Activated CD4-positive, alpha-beta T cell treated with anti-CD3 and anti-CD28 coated beads, Interleukin-2, amount 10 ng/mL, durations not matched to agents 7 days and 5 days (primary cell): ENCODE data around the gene HGFAC. TPM values are rescaled to one million over a fixed set of nuclear protein-coding genes. Genes with fewer than 3 reads are reported as not detected.

Experiments used
- CTCF ChIA-PET: fragments of 350-600 bp; sonication (Branson Sonifier 250); formaldehyde crosslinking; loops from one replicate; lab custom pipeline; 2021; ENCODE audit warnings: antibody characterized with exemption; lab: Charles Lee
- POLR2A ChIA-PET: fragments of 350-600 bp; sonication (Branson Sonifier 250); formaldehyde crosslinking; loops from one replicate; lab custom pipeline; 2021; ENCODE audit warnings: antibody characterized with exemption; lab: Charles Lee
- DNase-seq: peaks from one replicate; pipeline ENCODE4 v3.0.0-alpha.2; 2020
- H3K27ac Mint-ChIP-seq: one replicate; pipeline ENCODE4 v1.8.0; 2021; ENCODE audit warnings: mild to moderate bottlenecking, moderate library complexity, mixed read lengths
- H3K27me3 Mint-ChIP-seq: one replicate; pipeline ENCODE4 v1.8.0; 2021; ENCODE audit warnings: mixed read lengths
- H3K36me3 Mint-ChIP-seq: one replicate; pipeline ENCODE4 v1.8.0; 2021; ENCODE audit warnings: low read depth, mixed read lengths
- H3K4me1 Mint-ChIP-seq: one replicate; pipeline ENCODE4 v1.8.0; 2021; ENCODE audit warnings: mixed read lengths
- H3K4me3 Mint-ChIP-seq: one replicate; pipeline ENCODE4 v1.8.0; 2021; ENCODE audit warnings: mild to moderate bottlenecking, moderate library complexity, mixed read lengths
- H3K9me3 Mint-ChIP-seq: one replicate; pipeline ENCODE4 v1.8.0; 2021; ENCODE audit warnings: mixed read lengths
- total RNA-seq, 2 experiments: library from RNA; stranded (reverse); gene quantifications; one replicate each; pipeline ENCODE4 v1.2.3, GENCODE V29; 2021

Gene HGFAC
- total RNA-seq, 2 experiments from 2014 or later = 0.10 TPM; not detected in 1

GRCh38 chr4:3422808-3423297 lies 18.9 kb upstream of the HGFAC start:
- no peaks in the 10 kb centered on the region for H3K27me3 Mint-ChIP-seq
- no peaks in the 10 kb centered on the region for H3K36me3 Mint-ChIP-seq
- no peaks in the 10 kb centered on the region for H3K9me3 Mint-ChIP-seq
- ChIA-PET POLR2A (no interaction called here), CTCF (no interaction called here)
- no peak for DNase-seq
- H3K4me3 Mint-ChIP-seq = no peak overlapping the region
- H3K27ac Mint-ChIP-seq = no peak overlapping the region
- H3K4me1 Mint-ChIP-seq = no peaks in the 10 kb centered on the region

DNA sequence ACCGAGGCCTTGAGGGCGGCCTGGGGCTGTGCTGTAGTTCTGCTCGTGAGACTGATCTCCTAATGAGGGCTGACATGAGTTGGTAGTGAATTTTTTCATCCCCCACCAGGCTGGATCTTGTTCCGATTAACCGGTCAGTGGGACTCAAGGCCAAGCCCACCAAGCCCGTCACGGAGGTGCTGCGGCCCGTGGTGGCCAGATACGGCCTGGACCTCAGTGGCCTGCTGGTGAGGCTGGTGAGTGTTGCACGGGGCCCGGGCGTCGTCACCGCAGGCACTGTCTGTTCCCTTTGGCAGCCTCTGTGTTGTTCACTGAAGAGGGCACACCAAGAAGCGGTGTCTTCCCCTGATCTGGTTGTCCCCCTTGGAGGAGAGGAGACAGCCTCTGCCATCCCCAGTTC lies 18.4 kb upstream of the HGFAC start:
- Mint-ChIP-seq H3K27ac (no peak overlapping the region), H3K4me3 (no peak overlapping the region), H3K27me3 (no peaks in the 10 kb centered on the region), H3K9me3 (no peaks in the 10 kb centered on the region), H3K4me1 (no peaks in the 10 kb centered on the region), H3K36me3 (no peaks in the 10 kb centered on the region)
- DNase-seq = no peak
- ChIA-PET CTCF (no interaction called here), POLR2A (no interaction called here)

GRCh38 chr4:3423952-3424351 lies 17.8 kb upstream of the HGFAC start:
- Mint-ChIP-seq H3K4me3 (no peak overlapping the region), H3K27me3 (no peaks in the 10 kb centered on the region), H3K36me3 (no peaks in the 10 kb centered on the region), H3K27ac (no peak overlapping the region), H3K4me1 (no peaks in the 10 kb centered on the region), H3K9me3 (no peaks in the 10 kb centered on the region)
- ChIA-PET POLR2A (no interaction called here), CTCF (no interaction called here)
- no peak for DNase-seq

- Mint-ChIP-seq H3K27me3 (no peaks in the 10 kb centered on the region), H3K36me3 (no peaks in the 10 kb centered on the region), H3K27ac (no peak overlapping the region), H3K4me3 (no peak overlapping the region), H3K4me1 (no peaks in the 10 kb centered on the region), H3K9me3 (no peaks in the 10 kb centered on the region)
- no peak for DNase-seq
- ChIA-PET POLR2A (no interaction called here), CTCF (no interaction called here)
Observed at GRCh38 chr4:3424522-3425095, 17.2 kb upstream of the HGFAC start.

GRCh38 chr4:3426465-3427133 lies 15.2 kb upstream of the HGFAC start:
- POLR2A ChIA-PET = no interaction called here
- Mint-ChIP-seq H3K27me3 (no peaks in the 10 kb centered on the region), H3K4me3 (no peak overlapping the region), H3K4me1 (no peaks in the 10 kb centered on the region), H3K27ac (no peak overlapping the region), H3K9me3 (no peaks in the 10 kb centered on the region), H3K36me3 (no peaks in the 10 kb centered on the region)
- CTCF ChIA-PET = no interaction called here
- DNase-seq = no peak

DNA sequence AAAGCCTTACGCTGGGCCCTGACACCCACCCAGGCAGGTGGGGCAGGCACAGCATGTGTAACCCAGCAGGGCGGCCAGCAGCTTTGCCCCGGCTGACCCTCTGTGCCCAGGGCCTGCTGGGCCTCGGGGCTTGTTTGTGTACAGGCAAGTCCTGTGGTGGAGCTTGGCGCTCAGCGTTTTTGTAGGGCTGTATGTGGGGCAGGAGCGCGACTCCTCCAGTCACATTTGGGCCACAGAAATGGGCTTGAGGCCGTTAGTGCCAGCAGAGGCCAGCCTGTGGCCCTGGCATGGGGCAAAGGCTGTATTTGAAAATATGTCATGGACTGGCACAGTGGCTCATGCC lies 14.7 kb upstream of the HGFAC start:
- Mint-ChIP-seq H3K36me3 (no peaks in the 10 kb centered on the region), H3K27me3 (no peaks in the 10 kb centered on the region), H3K4me1 (no peaks in the 10 kb centered on the region), H3K27ac (no peak overlapping the region), H3K9me3 (no peaks in the 10 kb centered on the region), H3K4me3 (no peak overlapping the region)
- ChIA-PET POLR2A (no interaction called here), CTCF (no interaction called here)
- no peak for DNase-seq

GRCh38 chr4:3427706-3428446 lies 13.9 kb upstream of the HGFAC start:
- DNase-seq = no peak
- CTCF ChIA-PET = no interaction called here
- Mint-ChIP-seq H3K4me1 (no peaks in the 10 kb centered on the region), H3K27me3 (no peaks in the 10 kb centered on the region), H3K9me3 (no peaks in the 10 kb centered on the region), H3K36me3 (no peaks in the 10 kb centered on the region), H3K4me3 (no peak overlapping the region), H3K27ac (no peak overlapping the region)
- POLR2A ChIA-PET = no interaction called here

DNA sequence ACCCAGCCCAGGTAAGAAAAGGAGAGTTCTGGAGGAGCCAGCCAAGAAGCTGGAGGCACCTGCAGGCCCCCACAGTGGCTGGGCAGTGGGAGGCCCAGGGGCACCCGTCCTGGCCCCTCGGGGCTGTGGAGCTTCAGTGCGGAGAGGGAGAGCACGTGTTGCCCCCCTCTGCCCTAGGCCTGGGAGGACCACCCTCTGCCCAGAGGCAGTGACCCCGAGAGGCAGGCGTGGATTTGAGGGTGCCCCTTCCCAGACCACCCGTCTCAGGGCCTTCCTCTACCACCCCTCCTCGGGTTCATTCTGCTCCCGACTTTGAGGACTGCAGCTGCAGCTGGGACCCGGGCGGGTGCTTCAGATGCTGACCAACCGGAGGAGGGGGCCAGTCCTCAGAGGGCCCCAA lies 12.1 kb upstream of the HGFAC start:
- DNase-seq = no peak
- Mint-ChIP-seq H3K4me1 (no peaks in the 10 kb centered on the region), H3K36me3 (no peaks in the 10 kb centered on the region), H3K27me3 (no peaks in the 10 kb centered on the region), H3K4me3 (no peak overlapping the region), H3K9me3 (no peaks in the 10 kb centered on the region), H3K27ac (no peak overlapping the region)
- POLR2A ChIA-PET = no interaction called here
- CTCF ChIA-PET = no interaction called here

GRCh38 chr4:3430524-3430923 lies 11.2 kb upstream of the HGFAC start:
- Mint-ChIP-seq H3K36me3 (no peaks in the 10 kb centered on the region), H3K27ac (no peak overlapping the region), H3K27me3 (no peaks in the 10 kb centered on the region), H3K4me3 (no peak overlapping the region), H3K9me3 (no peaks in the 10 kb centered on the region), H3K4me1 (no peaks in the 10 kb centered on the region)
- ChIA-PET CTCF (no interaction called here), POLR2A (no interaction called here)
- no peak for DNase-seq

DNA sequence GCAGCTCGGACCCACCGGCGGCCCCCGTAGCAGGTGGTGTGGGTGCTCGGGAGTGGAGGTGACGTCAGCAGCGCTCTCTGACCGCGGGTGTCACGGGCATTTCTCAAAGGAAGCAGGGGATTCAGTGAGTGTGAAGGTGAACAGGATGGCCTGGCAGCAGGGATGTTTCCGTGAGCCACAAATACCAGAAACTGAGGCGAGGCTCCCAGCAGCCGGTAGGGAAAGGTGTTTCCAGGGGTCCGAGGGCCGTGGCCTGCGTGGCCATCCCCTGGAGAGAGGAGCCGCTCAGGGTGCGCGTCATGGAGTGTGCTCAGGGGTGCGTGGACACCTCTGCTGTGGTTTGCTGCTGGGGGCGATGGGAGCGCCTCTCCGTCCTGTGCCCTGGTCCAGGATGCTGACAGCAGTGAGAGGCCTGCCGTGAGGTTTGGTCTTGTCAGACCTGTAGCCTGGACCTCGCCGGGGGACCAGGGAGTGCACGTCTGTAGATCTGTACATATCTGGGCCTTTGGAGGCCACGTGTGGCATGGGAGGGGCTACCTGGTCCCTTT lies 10.2 kb upstream of the HGFAC start:
- Mint-ChIP-seq H3K4me3 (no peak overlapping the region), H3K9me3 (no peaks in the 10 kb centered on the region), H3K36me3 (no peaks in the 10 kb centered on the region), H3K4me1 (no peaks in the 10 kb centered on the region), H3K27ac (no peak overlapping the region), H3K27me3 (no peaks in the 10 kb centered on the region)
- no peak for DNase-seq
- ChIA-PET POLR2A (no interaction called here), CTCF (interaction anchor here (0.7 kb wide), 1 partner anchor 436 kb away, joined by 3 read pairs; no protein-coding TSS in a partner anchor)

DNA sequence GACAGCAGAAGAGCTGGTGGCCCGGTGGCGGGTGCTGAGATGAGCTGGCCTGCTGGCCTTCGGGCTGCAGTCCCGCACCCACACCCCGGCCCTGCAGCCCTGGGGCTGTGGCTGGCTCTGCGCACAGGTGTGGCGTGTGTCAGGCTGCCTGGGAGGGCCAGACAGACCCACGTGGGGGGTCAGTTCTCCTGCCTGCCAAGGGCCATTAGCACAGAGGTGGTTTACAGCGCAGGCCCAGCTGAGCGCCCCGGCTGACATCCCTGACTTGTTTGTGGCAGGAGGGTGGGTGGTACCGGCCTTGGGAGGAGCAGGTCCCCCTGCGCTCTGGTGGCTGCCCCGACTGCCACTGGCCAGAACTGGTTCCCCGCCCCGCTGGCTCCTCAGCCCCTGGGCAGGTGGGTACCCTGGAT lies 9.4 kb upstream of the HGFAC start:
- CTCF ChIA-PET = no interaction called here
- no peaks in the 10 kb centered on the region for H3K4me1 Mint-ChIP-seq
- DNase-seq = no peak
- H3K9me3 Mint-ChIP-seq = no peaks in the 10 kb centered on the region
- POLR2A ChIA-PET = no interaction called here
- H3K27me3 Mint-ChIP-seq = no peaks in the 10 kb centered on the region
- no peak overlapping the region for H3K27ac Mint-ChIP-seq
- H3K4me3 Mint-ChIP-seq = no peak overlapping the region
- no peaks in the 10 kb centered on the region for H3K36me3 Mint-ChIP-seq

DNA sequence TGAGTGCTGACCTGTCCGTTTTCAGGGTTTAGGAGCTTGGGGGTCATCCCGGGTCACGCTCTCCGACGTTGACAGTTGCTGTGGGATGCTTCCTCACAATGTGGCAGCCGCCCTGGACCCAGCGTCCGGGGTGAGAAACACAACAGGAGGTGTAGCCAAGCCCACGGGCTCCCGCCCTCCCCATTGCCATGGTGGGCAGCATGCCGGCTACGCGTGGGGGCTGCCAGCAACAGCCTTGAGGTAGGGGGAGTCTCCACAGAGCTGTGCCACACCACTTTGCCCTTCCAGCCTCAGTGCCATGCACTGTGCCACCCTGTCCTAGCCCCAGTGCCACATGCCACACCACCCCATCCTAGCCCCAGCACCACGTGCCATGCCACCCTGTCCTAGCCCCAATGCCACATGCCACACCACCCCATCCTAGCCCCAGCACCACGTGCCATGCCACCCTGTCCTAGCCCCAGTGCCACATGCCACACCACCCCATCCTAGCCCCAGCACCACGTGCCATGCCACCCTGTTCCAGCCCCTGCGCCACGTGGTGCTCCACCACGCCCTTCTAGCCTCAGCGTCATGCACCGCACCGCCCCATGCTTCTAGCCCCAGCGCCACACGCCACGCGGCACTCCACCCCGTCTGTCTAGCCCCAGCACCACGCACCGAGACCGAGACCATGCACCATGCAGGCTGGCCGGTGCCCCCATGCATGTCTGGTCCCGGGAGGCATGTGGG lies 8.5 kb upstream of the HGFAC start:
- no peak overlapping the region for H3K4me3 Mint-ChIP-seq
- no peaks in the 10 kb centered on the region for H3K9me3 Mint-ChIP-seq
- H3K4me1 Mint-ChIP-seq = no peaks in the 10 kb centered on the region
- H3K36me3 Mint-ChIP-seq = no peaks in the 10 kb centered on the region
- CTCF ChIA-PET = no interaction called here
- no peak for DNase-seq
- H3K27ac Mint-ChIP-seq = no peak overlapping the region
- POLR2A ChIA-PET = no interaction called here
- no peaks in the 10 kb centered on the region for H3K27me3 Mint-ChIP-seq
